ENCODE results near the gene AGA. TPM values are rescaled to one million over a fixed set of nuclear protein-coding genes. Genes with fewer than 3 reads are reported as not detected.

AGA gene
- total RNA-seq (2022; extraction: Qiagen RNA extraction) = 20.2 to 27.0 TPM (median 21.8 TPM) in 5 replicates

DNA sequence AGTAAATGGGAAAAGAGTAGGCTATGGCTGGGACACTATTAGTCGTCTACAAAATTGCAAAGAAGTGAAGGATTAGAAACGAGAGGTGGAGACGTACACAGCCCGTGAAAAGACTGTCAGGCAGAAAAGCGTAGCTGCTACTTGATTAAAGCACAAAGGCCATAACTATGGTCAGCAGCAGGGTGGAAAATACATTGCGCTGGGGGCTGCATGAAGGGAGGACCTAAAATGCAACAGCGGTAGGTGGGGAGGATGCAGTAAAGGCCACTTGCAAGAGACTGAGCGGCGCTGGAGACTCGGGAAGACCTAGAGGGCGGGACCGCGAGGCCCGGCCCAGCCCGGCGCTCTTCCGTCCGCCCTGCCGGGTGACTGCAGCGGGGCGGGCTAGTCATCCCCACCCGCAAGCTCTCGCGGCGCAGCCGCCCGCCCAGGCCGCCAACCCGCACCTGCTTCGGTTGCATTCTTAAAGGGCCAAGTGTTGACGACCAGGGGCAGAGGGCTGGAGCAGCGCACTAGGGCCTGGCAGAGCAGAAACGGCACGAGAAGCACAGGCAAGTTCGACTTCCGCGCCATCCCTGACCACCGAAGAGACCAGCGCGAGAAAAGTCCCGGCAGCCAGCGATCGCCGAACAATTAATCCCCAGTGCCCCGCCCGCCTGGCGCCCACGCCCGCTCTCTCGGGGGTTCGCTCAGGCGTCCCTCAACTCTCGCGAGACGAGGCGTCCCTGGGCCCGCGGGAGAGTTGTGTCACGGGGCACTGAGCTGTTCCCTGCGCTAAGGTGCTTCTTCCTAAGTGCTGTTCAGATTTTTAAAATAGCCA lies at the start of gene AGA:
Gene AGA (minus strand): TSS at position 635 of the 820 bp plus-strand sequence. CDS start 62 bp downstream, at position 573.

Other genes with a start within 250 kb of the AGA start
- 6.8 to 9.2 TPM (median 8.9 TPM) in 5 replicates for gene NEIL3, start 132.6 kb downstream of the AGA start, total RNA-seq (2022; extraction: Qiagen RNA extraction)